CD8-positive, alpha-beta memory T cell (primary cell): ENCODE results near the gene MAP3K3. TPM values are rescaled to one million over a fixed set of nuclear protein-coding genes. Genes with fewer than 3 reads are reported as not detected.

Experiments used
- CTCF ChIA-PET: fragments of 350-600 bp; sonication (Branson Sonifier 250); formaldehyde crosslinking; loops from one replicate; lab custom pipeline; 2021; ENCODE audit warnings: antibody characterized with exemption; lab: Charles Lee
- POLR2A ChIA-PET: fragments of 350-600 bp; sonication (Branson Sonifier 250); formaldehyde crosslinking; loops from one replicate; lab custom pipeline; 2021; ENCODE audit warnings: antibody characterized with exemption; lab: Charles Lee
- DNase-seq, 5 donors: peaks; one replicate each; pipeline versions ENCODE4 v3.0.0 to v3.0.0-alpha.2; 2020 to 2022; ENCODE audit warnings: mixed read lengths in 1 of 5
- H3K27ac ChIP-seq: one replicate; pipeline ENCODE4 v1.7.0; 2013; ENCODE audit warnings: low read depth, mild to moderate bottlenecking, low read length, moderate library complexity
- H3K27me3 ChIP-seq: 2 replicates; pipeline ENCODE4 v1.7.0; 2013; ENCODE audit warnings: low read length, mild to moderate bottlenecking; ENCODE audit not compliant: insufficient read depth, poor library complexity, severe bottlenecking
- H3K36me3 ChIP-seq: 2 replicates; pipeline ENCODE4 v1.7.0; 2013; ENCODE audit warnings: mild to moderate bottlenecking, low read length, moderate library complexity; ENCODE audit not compliant: insufficient read depth
- H3K4me1 ChIP-seq: 2 replicates; pipeline ENCODE4 v1.7.0; 2013; ENCODE audit warnings: mild to moderate bottlenecking, low read length, moderate library complexity; ENCODE audit not compliant: insufficient read depth
- H3K4me3 ChIP-seq: 2 replicates; pipeline ENCODE4 v1.7.0; 2013; ENCODE audit warnings: mild to moderate bottlenecking, low read length
- H3K9me3 ChIP-seq: 2 replicates; pipeline ENCODE4 v1.7.0; 2013; ENCODE audit warnings: mild to moderate bottlenecking, low read length
- H3K27ac Mint-ChIP-seq, 8 donors: one replicate each; pipeline ENCODE4 v1.8.0; 2020 to 2021; ENCODE audit warnings: mixed read lengths in 8 of 8, mild to moderate bottlenecking in 6 of 8, inconsistent platforms in 3 of 8, moderate library complexity in 3 of 8
- H3K27me3 Mint-ChIP-seq, 2 donors: one replicate each; pipeline ENCODE4 v1.8.0; 2020 to 2021; ENCODE audit warnings: mixed read lengths in 2 of 2, mild to moderate bottlenecking in 1 of 2, moderate library complexity in 1 of 2
- H3K36me3 Mint-ChIP-seq, 3 donors: one replicate each; pipeline ENCODE4 v1.8.0; 2020 to 2021; ENCODE audit warnings: mixed read lengths in 3 of 3, inconsistent platforms in 1 of 3, mild to moderate bottlenecking in 1 of 3
- H3K4me1 Mint-ChIP-seq, 3 donors: one replicate each; pipeline ENCODE4 v1.8.0; 2020 to 2021; ENCODE audit warnings: mixed read lengths in 3 of 3, inconsistent platforms in 1 of 3, mild to moderate bottlenecking in 1 of 3
- H3K4me3 Mint-ChIP-seq, 7 donors: one replicate each; pipeline ENCODE4 v1.8.0; 2020 to 2021; ENCODE audit warnings: mixed read lengths in 7 of 7, mild to moderate bottlenecking in 6 of 7, moderate library complexity in 4 of 7, inconsistent platforms in 2 of 7
- H3K9me3 Mint-ChIP-seq, 5 donors: one replicate each; pipeline ENCODE4 v1.8.0; 2020 to 2022; ENCODE audit warnings: mixed read lengths in 5 of 5, mild to moderate bottlenecking in 3 of 5, moderate library complexity in 2 of 5, inconsistent platforms in 1 of 5
- polyA plus RNA-seq: library from polyadenylated mRNA; unstranded; fragments of 300-500 nt; fragmentation: Illumina TruSeq; gene quantifications from one replicate; pipeline ENCODE4 v1.2.3, GENCODE V29; 2021
- total RNA-seq, 2 experiments: library from RNA; stranded (reverse); gene quantifications; one replicate each; pipeline ENCODE4 v1.2.3, GENCODE V29; 2021

Gene MAP3K3
- total and polyA plus RNA-seq, 3 experiments from 2014 or later, result 34.7 to 50.3 (median 35.8) TPM

DNA sequence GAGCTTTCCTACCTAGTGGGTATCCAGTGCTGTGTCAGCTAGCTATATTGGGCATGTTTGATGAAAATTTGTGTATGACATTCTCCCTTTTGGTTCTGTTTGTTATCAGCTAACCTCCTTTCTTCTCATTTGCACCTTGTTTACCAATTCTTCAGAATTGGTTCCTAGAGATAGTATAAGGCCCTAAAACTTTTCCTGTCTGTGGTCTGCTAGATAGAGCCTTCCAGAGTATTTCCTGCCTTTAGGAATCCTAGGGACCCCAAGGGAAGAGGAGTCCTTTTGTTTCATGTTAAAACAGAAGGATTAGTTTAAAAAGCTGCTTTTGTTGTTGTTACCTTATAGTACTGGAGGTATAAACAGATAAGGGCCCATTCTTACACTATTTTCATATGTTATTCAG lies 11.5 kb downstream of the MAP3K3 start:
- no peaks in the 10 kb centered on the region for H3K27me3 Mint-ChIP-seq
- H3K27me3 ChIP-seq, result no peaks in the 10 kb centered on the region
- H3K36me3 Mint-ChIP-seq, result peaks cover 0 to 78% (median 25%) of the 10 kb centered on the region in 3 donors
- H3K27ac ChIP-seq, result no peak overlapping the region
- ChIA-PET CTCF (interaction anchor here (1.8 kb wide), 1 partner anchor 22 kb away, joined by 7 read pairs; no protein-coding TSS in a partner anchor), POLR2A (no interaction called here)
- H3K4me3 ChIP-seq, result no peak overlapping the region
- H3K9me3 Mint-ChIP-seq, result no peaks in the 10 kb centered on the region
- peak overlapping the region in 1 of 8 donors; percentile 50 for H3K27ac Mint-ChIP-seq
- no peak for DNase-seq
- H3K36me3 ChIP-seq, result peaks cover 18% of the 10 kb centered on the region
- H3K4me1 ChIP-seq, result peaks cover 6% of the 10 kb centered on the region
- H3K9me3 ChIP-seq, result no peaks in the 10 kb centered on the region
- H3K4me1 Mint-ChIP-seq, result peaks cover 18 to 47% (median 34%) of the 10 kb centered on the region in 3 donors
- H3K4me3 Mint-ChIP-seq, result no peak overlapping the region

DNA sequence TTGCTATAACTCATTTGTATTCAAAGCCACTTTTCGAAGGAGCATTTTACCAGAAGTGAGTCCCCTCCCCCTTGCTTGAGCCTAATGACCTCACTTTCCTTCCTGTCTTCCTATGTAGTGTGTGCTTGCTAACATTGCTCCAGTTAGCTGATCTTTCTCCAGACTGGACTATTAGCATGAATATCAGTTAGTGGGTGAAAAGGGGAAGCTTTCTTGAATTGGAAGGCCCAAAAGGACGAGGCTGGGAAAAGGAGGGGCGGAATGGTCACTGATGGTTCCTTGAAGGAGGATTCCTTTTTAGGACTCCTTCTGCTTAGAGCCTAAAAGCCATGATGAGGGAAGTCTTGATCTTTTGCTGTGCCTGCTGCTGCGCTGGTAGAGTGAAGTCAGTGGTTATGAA lies 11.9 kb downstream of the MAP3K3 start:
- Mint-ChIP-seq H3K4me1 (peaks cover 21 to 49% (median 39%) of the 10 kb centered on the region in 3 donors), H3K36me3 (peaks cover 0 to 78% (median 28%) of the 10 kb centered on the region in 3 donors), H3K9me3 (no peaks in the 10 kb centered on the region), H3K27ac (peak overlapping the region in 4 of 8 donors; percentile 18 to 70 (median 50)), H3K27me3 (no peaks in the 10 kb centered on the region), H3K4me3 (no peak overlapping the region)
- H3K4me3 ChIP-seq, result no peak overlapping the region
- POLR2A ChIA-PET, result no interaction called here
- CTCF ChIA-PET, result interaction anchor here (1.8 kb wide), 1 partner anchor 23 kb away, joined by 7 read pairs; no protein-coding TSS in a partner anchor
- peaks cover 18% of the 10 kb centered on the region for H3K36me3 ChIP-seq
- H3K27ac ChIP-seq, result no peak overlapping the region
- no peaks in the 10 kb centered on the region for H3K9me3 ChIP-seq
- DNase-seq, result no peak
- no peaks in the 10 kb centered on the region for H3K27me3 ChIP-seq
- H3K4me1 ChIP-seq, result peaks cover 10% of the 10 kb centered on the region

DNA sequence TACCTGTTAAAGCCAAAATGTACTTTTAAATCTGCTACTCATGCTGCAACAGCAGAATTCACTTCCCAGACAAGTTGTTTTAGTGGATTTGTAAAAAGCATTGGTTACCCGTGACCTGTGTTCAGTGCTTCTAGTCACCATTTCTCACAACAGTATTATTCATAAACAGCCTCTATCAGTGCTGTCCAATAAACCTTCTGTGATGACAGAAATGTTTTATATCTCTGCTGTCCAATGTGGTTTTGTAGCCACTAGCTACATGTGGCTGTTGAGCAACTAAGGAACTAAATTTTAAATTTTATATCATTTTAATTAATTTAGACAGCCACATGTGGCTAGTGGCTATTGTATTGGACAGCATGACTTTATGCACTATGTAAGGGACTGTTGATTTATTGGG lies 12.6 kb downstream of the MAP3K3 start:
- no peaks in the 10 kb centered on the region for H3K9me3 Mint-ChIP-seq
- H3K36me3 Mint-ChIP-seq, result peaks cover 0 to 76% (median 29%) of the 10 kb centered on the region in 3 donors
- ChIA-PET CTCF (interaction anchor here (1.8 kb wide), 1 partner anchor 23 kb away, joined by 7 read pairs; no protein-coding TSS in a partner anchor), POLR2A (no interaction called here)
- H3K9me3 ChIP-seq, result no peaks in the 10 kb centered on the region
- H3K4me3 ChIP-seq, result no peak overlapping the region
- DNase-seq, result no peak
- peaks cover 13% of the 10 kb centered on the region for H3K4me1 ChIP-seq
- peaks cover 18% of the 10 kb centered on the region for H3K36me3 ChIP-seq
- no peaks in the 10 kb centered on the region for H3K27me3 ChIP-seq
- H3K27ac ChIP-seq, result no peak overlapping the region
- no peak overlapping the region for H3K4me3 Mint-ChIP-seq
- H3K27me3 Mint-ChIP-seq, result no peaks in the 10 kb centered on the region
- peaks cover 24 to 47% (median 43%) of the 10 kb centered on the region in 3 donors for H3K4me1 Mint-ChIP-seq
- no peak overlapping the region for H3K27ac Mint-ChIP-seq

DNA sequence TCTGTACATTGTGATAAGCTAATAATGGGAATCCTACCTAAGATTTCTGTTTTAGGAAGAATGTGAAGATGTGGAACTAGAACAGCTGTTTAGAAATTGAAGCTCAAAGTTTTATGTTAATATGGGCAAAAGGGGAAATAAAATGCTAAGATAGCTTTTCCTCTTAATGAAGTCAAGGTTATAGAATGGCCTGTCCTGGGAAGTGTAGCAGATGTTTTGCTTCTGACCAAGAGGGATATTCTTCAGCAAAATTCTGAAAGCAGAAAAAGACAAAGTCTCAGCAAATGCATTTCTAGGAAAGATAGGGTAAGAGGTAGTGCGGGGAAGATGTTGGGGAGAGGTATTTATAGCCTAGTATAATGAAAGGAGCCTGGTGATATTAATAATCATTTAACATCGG lies 13.1 kb downstream of the MAP3K3 start:
- ChIA-PET POLR2A (interaction anchor here (1.5 kb wide), 1 partner anchor 13 kb away, joined by 5 read pairs; the partner anchor contains the start of gene MAP3K3), CTCF (interaction anchor here (1.5 to 1.8 kb wide), 2 partner anchors 14 to 24 kb away, joined by 4 to 7 read pairs; partner anchors contain the start of gene MAP3K3)
- no peak overlapping the region for H3K4me3 ChIP-seq
- H3K27me3 ChIP-seq, result no peaks in the 10 kb centered on the region
- H3K36me3 ChIP-seq, result peaks cover 18% of the 10 kb centered on the region
- no peak for DNase-seq
- Mint-ChIP-seq H3K4me1 (peaks cover 24 to 49% (median 46%) of the 10 kb centered on the region in 3 donors), H3K4me3 (no peak overlapping the region), H3K27ac (no peak overlapping the region), H3K36me3 (peaks cover 0 to 78% (median 29%) of the 10 kb centered on the region in 3 donors), H3K9me3 (no peaks in the 10 kb centered on the region), H3K27me3 (no peaks in the 10 kb centered on the region)
- no peak overlapping the region for H3K27ac ChIP-seq
- H3K9me3 ChIP-seq, result no peaks in the 10 kb centered on the region
- H3K4me1 ChIP-seq, result peaks cover 13% of the 10 kb centered on the region

DNA sequence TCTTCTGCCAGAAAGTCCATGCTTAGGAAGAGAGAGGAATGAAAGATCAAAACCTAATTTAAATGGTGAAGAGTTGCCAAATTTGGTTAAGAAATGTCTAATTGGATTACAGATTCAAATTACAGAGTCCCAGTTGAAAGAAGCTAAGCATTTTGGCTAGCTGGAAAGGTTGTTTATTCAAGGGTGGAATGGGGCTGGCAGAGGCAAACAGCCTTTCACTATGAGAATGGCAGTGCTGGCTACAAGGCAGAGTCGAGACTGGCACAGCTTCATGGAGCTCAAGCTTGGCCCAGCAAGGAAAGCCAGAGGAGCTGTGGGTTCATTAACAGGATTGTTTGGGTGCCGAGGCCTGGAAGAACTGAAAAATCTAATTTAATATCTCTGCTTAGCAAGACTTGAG lies 13.6 kb downstream of the MAP3K3 start:
- CTCF ChIA-PET, result interaction anchor here (1.2 to 1.5 kb wide), 2 partner anchors 14 to 74 kb away, joined by 3 to 4 read pairs; partner anchors contain the start of gene MAP3K3
- Mint-ChIP-seq H3K27me3 (no peaks in the 10 kb centered on the region), H3K4me1 (peaks cover 22 to 46% (median 44%) of the 10 kb centered on the region in 3 donors), H3K9me3 (no peaks in the 10 kb centered on the region), H3K27ac (no peak overlapping the region), H3K4me3 (no peak overlapping the region), H3K36me3 (peaks cover 0 to 79% (median 26%) of the 10 kb centered on the region in 3 donors)
- Histone ChIP-seq H3K4me3 (no peak overlapping the region), H3K36me3 (peaks cover 18% of the 10 kb centered on the region), H3K9me3 (no peaks in the 10 kb centered on the region), H3K27ac (no peak overlapping the region), H3K4me1 (peaks cover 13% of the 10 kb centered on the region), H3K27me3 (no peaks in the 10 kb centered on the region)
- POLR2A ChIA-PET, result interaction anchor here (1.5 kb wide), 1 partner anchor 14 kb away, joined by 5 read pairs; the partner anchor contains the start of gene MAP3K3
- no peak for DNase-seq

DNA sequence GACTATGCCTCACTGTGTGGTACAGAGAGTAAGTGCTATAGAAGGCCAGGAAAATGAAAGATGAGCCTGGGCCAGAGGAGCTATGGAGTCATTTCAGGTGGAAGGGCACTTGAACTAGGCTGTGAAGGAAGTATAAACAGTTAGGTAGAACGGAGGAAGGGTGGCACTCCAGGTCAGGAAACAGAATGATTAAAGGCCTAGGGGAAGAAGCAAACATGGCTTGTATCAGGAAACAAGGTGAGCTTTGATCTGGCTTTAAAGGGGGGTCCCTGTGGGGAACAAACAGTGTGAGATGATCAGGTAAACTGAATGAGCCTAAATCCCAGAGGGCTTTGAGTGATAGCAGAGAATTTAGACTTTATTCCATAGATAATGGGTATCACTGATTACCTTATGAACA lies 16.9 kb downstream of the MAP3K3 start:
- H3K36me3 Mint-ChIP-seq, result peaks cover 0 to 71% (median 18%) of the 10 kb centered on the region in 3 donors
- no peaks in the 10 kb centered on the region for H3K27me3 ChIP-seq
- H3K4me3 Mint-ChIP-seq, result no peak overlapping the region
- no peaks in the 10 kb centered on the region for H3K9me3 ChIP-seq
- peaks cover 7% of the 10 kb centered on the region for H3K4me1 ChIP-seq
- H3K27ac Mint-ChIP-seq, result peak overlapping the region in 6 of 8 donors; percentile 9 to 92 (median 66)
- peaks cover 13% of the 10 kb centered on the region for H3K36me3 ChIP-seq
- no peaks in the 10 kb centered on the region for H3K27me3 Mint-ChIP-seq
- H3K4me1 Mint-ChIP-seq, result peaks cover 9 to 35% (median 28%) of the 10 kb centered on the region in 3 donors
- CTCF ChIA-PET, result interaction anchor here (1.0 to 1.1 kb wide), 2 partner anchors 14 to 71 kb away, joined by 3 read pairs; no protein-coding TSS in a partner anchor
- no peak overlapping the region for H3K27ac ChIP-seq
- no peak for DNase-seq
- POLR2A ChIA-PET, result interaction anchor here (0.7 kb wide), 1 partner anchor 99 kb away, joined by 3 read pairs; no protein-coding TSS in a partner anchor
- no peak overlapping the region for H3K4me3 ChIP-seq
- no peaks in the 10 kb centered on the region for H3K9me3 Mint-ChIP-seq

DNA sequence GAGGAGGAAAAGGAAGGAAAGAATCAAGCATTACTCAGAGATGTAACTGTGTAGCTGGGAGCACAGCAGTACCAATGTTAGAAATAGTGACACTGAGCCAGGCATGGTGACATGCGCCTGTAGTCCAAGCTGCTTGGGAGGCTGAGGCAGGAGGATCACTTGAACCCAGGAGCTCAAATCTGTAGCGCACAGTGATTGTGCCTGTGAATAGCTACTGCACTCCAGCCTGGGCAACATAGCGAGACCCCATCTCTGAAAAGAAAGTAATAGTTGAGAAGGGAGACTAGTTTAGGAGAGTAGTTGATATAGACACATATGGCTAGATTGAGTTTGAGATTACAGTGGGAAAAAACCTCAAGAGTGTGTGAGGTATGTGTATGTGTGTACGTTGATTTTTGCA lies 17.8 kb downstream of the MAP3K3 start:
- Mint-ChIP-seq H3K9me3 (no peaks in the 10 kb centered on the region), H3K36me3 (peaks cover 0 to 68% (median 20%) of the 10 kb centered on the region in 3 donors), H3K4me3 (no peak overlapping the region), H3K4me1 (peaks cover 8 to 37% (median 30%) of the 10 kb centered on the region in 3 donors), H3K27me3 (no peaks in the 10 kb centered on the region), H3K27ac (peak overlapping the region in 3 of 8 donors; percentile 62 to 78 (median 63))
- Histone ChIP-seq H3K27me3 (no peaks in the 10 kb centered on the region), H3K4me3 (no peak overlapping the region), H3K4me1 (peaks cover 7% of the 10 kb centered on the region), H3K27ac (no peak overlapping the region), H3K36me3 (peaks cover 13% of the 10 kb centered on the region), H3K9me3 (no peaks in the 10 kb centered on the region)
- ChIA-PET POLR2A (no interaction called here), CTCF (no interaction called here)
- DNase-seq, result no peak

DNA sequence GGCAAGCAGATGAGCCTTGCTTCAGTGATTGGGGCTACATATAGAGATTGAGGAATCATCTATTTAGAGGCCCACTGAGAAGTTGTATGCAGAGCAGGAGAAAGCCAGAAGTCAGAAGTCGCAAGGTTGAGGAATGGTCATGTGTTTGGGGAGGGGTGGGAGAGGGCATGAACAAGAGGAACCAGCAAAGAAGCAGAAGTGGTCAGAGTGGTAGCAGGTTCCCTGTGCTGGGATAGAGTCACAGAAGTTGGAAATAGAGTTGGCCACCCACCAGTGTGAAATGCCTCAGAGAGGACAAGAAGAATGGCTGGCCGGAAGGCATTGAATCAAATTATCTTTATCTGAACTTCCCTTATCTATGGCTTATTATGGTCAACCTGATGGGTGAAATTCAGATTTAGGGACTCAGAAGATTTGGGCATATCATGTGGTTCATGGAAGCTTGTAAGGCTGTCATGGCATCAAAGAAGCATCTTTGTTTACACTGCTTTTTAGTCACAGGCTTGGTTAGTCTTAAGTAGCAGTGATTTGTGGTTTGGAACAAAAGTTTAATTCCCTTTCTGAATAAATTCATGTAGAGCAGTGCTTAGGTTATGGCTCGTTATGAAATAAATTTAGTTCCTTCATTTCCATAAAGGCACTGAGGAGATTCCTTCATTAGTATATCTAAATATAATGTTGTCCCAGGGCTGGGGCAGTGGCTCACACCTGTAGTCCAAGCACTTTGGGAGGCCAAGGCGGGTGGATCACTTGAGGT lies 19.7 kb downstream of the MAP3K3 start:
- peak overlapping the region in 2 of 8 donors; percentile 11 to 78 for H3K27ac Mint-ChIP-seq
- Histone ChIP-seq H3K9me3 (no peaks in the 10 kb centered on the region), H3K4me1 (peaks cover 7% of the 10 kb centered on the region), H3K4me3 (no peak overlapping the region), H3K27ac (no peak overlapping the region), H3K27me3 (no peaks in the 10 kb centered on the region), H3K36me3 (peaks cover 7% of the 10 kb centered on the region)
- ChIA-PET POLR2A (no interaction called here), CTCF (no interaction called here)
- peaks cover 8 to 42% (median 40%) of the 10 kb centered on the region in 3 donors for H3K4me1 Mint-ChIP-seq
- H3K36me3 Mint-ChIP-seq, result peaks cover 0 to 68% (median 19%) of the 10 kb centered on the region in 3 donors
- no peak for DNase-seq
- no peaks in the 10 kb centered on the region for H3K27me3 Mint-ChIP-seq
- H3K4me3 Mint-ChIP-seq, result no peak overlapping the region
- no peaks in the 10 kb centered on the region for H3K9me3 Mint-ChIP-seq
